Liver (tissue), 9 donors: Measurements from ENCODE around the gene KAZN. TPM values are rescaled to one million over a fixed set of nuclear protein-coding genes. Genes with fewer than 3 reads are reported as not detected.

ENCODE experiments used
- DNase-seq: peaks from one replicate; pipeline ENCODE4 v3.0.0-alpha.2; 2017; ENCODE audit warnings: low spot score
- H3K27ac ChIP-seq, 2 donors: one replicate each; pipeline ENCODE4 v1.7.0; 2013; ENCODE audit warnings: inconsistent platforms in 2 of 2, low read length in 2 of 2, control low read depth in 1 of 2, low read depth in 1 of 2, mild to moderate bottlenecking in 1 of 2
- H3K27me3 ChIP-seq, 4 donors: one replicate each; pipeline versions ENCODE4 v1.6.1 to v1.7.0; 2013; ENCODE audit warnings: low read length in 3 of 4, inconsistent platforms in 1 of 4, mild to moderate bottlenecking in 1 of 4, moderate library complexity in 1 of 4; ENCODE audit not compliant: control insufficient read depth in 4 of 4, insufficient read depth in 4 of 4
- H3K36me3 ChIP-seq, 4 donors: one replicate each; pipeline versions ENCODE4 v1.6.1 to v1.7.0; 2013; ENCODE audit warnings: low read length in 3 of 4, mild to moderate bottlenecking in 3 of 4, low read depth in 1 of 4, moderate library complexity in 1 of 4; ENCODE audit not compliant: control insufficient read depth in 4 of 4, insufficient read depth in 3 of 4
- H3K4me1 ChIP-seq, 4 donors: one replicate each; pipeline versions ENCODE4 v1.6.1 to v1.7.0; 2013; ENCODE audit warnings: low read length in 3 of 4, mild to moderate bottlenecking in 3 of 4, moderate library complexity in 1 of 4; ENCODE audit not compliant: control insufficient read depth in 4 of 4, insufficient read depth in 4 of 4
- H3K4me3 ChIP-seq, 3 donors: one replicate each; pipeline versions ENCODE4 v1.6.1 to v1.7.0; 2013; ENCODE audit warnings: low read length in 3 of 3, control low read depth in 1 of 3, low read depth in 1 of 3, mild to moderate bottlenecking in 1 of 3
- H3K9ac ChIP-seq, 2 donors: one replicate each; pipeline ENCODE4 v1.7.0; 2013; ENCODE audit warnings: low read length in 2 of 2, mild to moderate bottlenecking in 2 of 2, moderate library complexity in 2 of 2, control low read depth in 1 of 2, low read depth in 1 of 2
- H3K9me3 ChIP-seq, 4 donors: one replicate each; pipeline versions ENCODE4 v1.6.1 to v1.7.0; 2013; ENCODE audit warnings: low read length in 3 of 4; ENCODE audit not compliant: control insufficient read depth in 4 of 4
- EGR1 ChIP-seq, 2 donors: IDR thresholded peaks; 2 replicates each; pipeline ENCODE4 v1.6.1; 2016 to 2018; ENCODE audit warnings: antibody characterized with exemption in 2 of 2, low read depth in 2 of 2
- FOXA1 ChIP-seq: IDR thresholded peaks from 2 replicates; pipeline ENCODE4 v1.6.1; 2016; ENCODE audit warnings: antibody characterized with exemption
- FOXA2 ChIP-seq: IDR thresholded peaks from 2 replicates; pipeline ENCODE4 v1.6.1; 2016; ENCODE audit warnings: antibody characterized with exemption
- GABPA ChIP-seq, 2 donors: IDR thresholded peaks in 1 of 2; conservative IDR thresholded peaks in 1 of 2; 2 replicates each; pipeline ENCODE4 v1.6.1; 2016; ENCODE audit warnings: antibody characterized with exemption in 2 of 2, mild to moderate bottlenecking in 1 of 2, moderate library complexity in 1 of 2
- HNF4A ChIP-seq, 2 donors: conservative IDR thresholded peaks; 2 replicates each; pipeline ENCODE4 v1.6.1; 2016; ENCODE audit warnings: antibody characterized with exemption in 2 of 2, mild to moderate bottlenecking in 2 of 2
- HNF4G ChIP-seq: IDR thresholded peaks from 2 replicates; pipeline ENCODE4 v1.6.1; 2016; ENCODE audit warnings: antibody characterized with exemption
- JUND ChIP-seq, 2 donors: IDR thresholded peaks; 2 replicates each; pipeline ENCODE4 v1.6.1; 2016; ENCODE audit warnings: antibody characterized with exemption in 2 of 2
- MAX ChIP-seq: IDR thresholded peaks from 2 replicates; pipeline ENCODE4 v1.6.1; 2016; ENCODE audit warnings: antibody characterized with exemption
- NR2F2 ChIP-seq: IDR thresholded peaks from 2 replicates; pipeline ENCODE4 v1.6.1; 2016; ENCODE audit warnings: antibody characterized with exemption
- RXRA ChIP-seq, 2 donors: IDR thresholded peaks; 2 replicates each; pipeline ENCODE4 v1.6.1; 2017 to 2018; ENCODE audit warnings: antibody characterized with exemption in 2 of 2, mild to moderate bottlenecking in 1 of 2
- SP1 ChIP-seq: IDR thresholded peaks from 2 replicates; pipeline ENCODE4 v1.6.1; 2018; ENCODE audit warnings: antibody characterized with exemption, mild to moderate bottlenecking
- YY1 ChIP-seq: IDR thresholded peaks from 2 replicates; pipeline ENCODE4 v1.6.1; 2016; ENCODE audit warnings: antibody characterized with exemption, mild to moderate bottlenecking
- ZBTB33 ChIP-seq: IDR thresholded peaks from 2 replicates; pipeline ENCODE4 v1.6.1; 2016; ENCODE audit warnings: antibody characterized with exemption
- WGBS: extraction: QIAGEN DNeasy Blood & Tissue Kit; methylation state at CpG from one replicate; pipeline ENCODE4 v1.1.7; 2013; 5-methylcytosine and 5-hydroxymethylcytosine counted together
- polyA plus RNA-seq, 2 donors: library from polyadenylated mRNA; stranded (reverse) in 1 of 2; unstranded in 1 of 2; fragments of 200-250 nt in 1 of 2; fragments of >200 nt in 1 of 2; fragmentation: Nextera tagmentation in 1 of 2; extraction: Ambion mirVana in 1 of 2; gene quantifications; one replicate each; pipeline versions ENCODE4 v1.2.1 to v1.2.3, GENCODE V29; 2013 to 2015
- total RNA-seq, 2 donors: library from RNA; depleted of rRNA; stranded (reverse); fragments of >200 nt; gene quantifications; one replicate each; pipeline ENCODE4 v1.2.3, GENCODE V29; 2014
- TF ChIP-seq, protein P1 (sequence below): fragments of 150-350 bp; IDR thresholded peaks from 2 replicates; pipeline ENCODE4 v1.5.1; 2017; ENCODE audit warnings: improper control_type of control experiment, low read depth, low read length; ENCODE audit not compliant: missing input control
- donor health status: healthy.
- donor health status: healthy.
- donor health status: healthy.
- donor health status: healthy.
- donor health status: healthy.

The KAZN gene
- total and polyA plus RNA-seq, 4 donors, result 1.9 to 6.9 (median 2.4) TPM

DNA sequence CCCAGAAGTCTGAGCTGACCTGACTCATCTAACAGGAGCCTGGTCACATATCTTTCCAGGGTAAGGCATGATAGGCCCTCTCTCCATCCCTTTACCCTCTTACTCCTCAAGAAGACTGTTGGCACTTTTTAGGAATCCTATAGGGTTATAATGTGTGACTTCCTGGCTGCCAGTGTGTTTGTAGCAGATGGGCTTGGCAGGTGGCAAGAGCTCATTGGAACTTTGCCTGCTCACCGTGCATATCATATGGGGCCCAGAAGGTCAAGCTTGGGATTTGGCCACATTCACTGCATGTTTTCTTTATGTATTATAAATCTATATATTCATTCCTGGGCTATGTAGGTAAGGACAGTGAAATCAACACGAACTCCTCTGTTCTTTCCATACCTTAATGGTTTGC is 5.2 kb downstream of the KAZN start:
- Histone ChIP-seq H3K27ac (no peak overlapping the region), H3K4me3 (no peak overlapping the region), H3K4me1 (peaks cover 0 to 10% (median 3%) of the 10 kb centered on the region in 4 donors), H3K36me3 (no peaks in the 10 kb centered on the region), H3K9ac (no peak overlapping the region), H3K9me3 (no peaks in the 10 kb centered on the region), H3K27me3 (peaks cover 0 to 11% (median 2%) of the 10 kb centered on the region in 4 donors)
- TF ChIP-seq, protein P1, sequence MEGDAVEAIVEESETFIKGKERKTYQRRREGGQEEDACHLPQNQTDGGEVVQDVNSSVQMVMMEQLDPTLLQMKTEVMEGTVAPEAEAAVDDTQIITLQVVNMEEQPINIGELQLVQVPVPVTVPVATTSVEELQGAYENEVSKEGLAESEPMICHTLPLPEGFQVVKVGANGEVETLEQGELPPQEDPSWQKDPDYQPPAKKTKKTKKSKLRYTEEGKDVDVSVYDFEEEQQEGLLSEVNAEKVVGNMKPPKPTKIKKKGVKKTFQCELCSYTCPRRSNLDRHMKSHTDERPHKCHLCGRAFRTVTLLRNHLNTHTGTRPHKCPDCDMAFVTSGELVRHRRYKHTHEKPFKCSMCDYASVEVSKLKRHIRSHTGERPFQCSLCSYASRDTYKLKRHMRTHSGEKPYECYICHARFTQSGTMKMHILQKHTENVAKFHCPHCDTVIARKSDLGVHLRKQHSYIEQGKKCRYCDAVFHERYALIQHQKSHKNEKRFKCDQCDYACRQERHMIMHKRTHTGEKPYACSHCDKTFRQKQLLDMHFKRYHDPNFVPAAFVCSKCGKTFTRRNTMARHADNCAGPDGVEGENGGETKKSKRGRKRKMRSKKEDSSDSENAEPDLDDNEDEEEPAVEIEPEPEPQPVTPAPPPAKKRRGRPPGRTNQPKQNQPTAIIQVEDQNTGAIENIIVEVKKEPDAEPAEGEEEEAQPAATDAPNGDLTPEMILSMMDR, result no peak
- TF ChIP-seq SP1, result no peak
- no peak for TF ChIP-seq HNF4A (conservative IDR thresholded peaks at IDR 0.05)
- no peak for TF ChIP-seq RXRA (IDR thresholded peaks at IDR 0.05)
- TF ChIP-seq GABPA (IDR thresholded peaks at IDR 0.05 in 1 of 2, conservative IDR thresholded peaks at IDR 0.05 in 1 of 2), result no peak
- no peak for TF ChIP-seq ZBTB33
- no peak for TF ChIP-seq EGR1 (IDR thresholded peaks at IDR 0.05; ENCODE audit: low read depth in 2 of 2)
- TF ChIP-seq HNF4G, result no peak
- no peak for TF ChIP-seq FOXA2
- 84% methylated on average over 2 of the region's 2 CpGs for WGBS
- DNase-seq, result no peak

GRCh38 chr1:14604414-14604813 is 5.9 kb downstream of the KAZN start:
- Histone ChIP-seq H3K27ac (no peak overlapping the region), H3K9ac (no peak overlapping the region), H3K9me3 (no peaks in the 10 kb centered on the region), H3K4me1 (peaks cover 0 to 2% (median under 1%) of the 10 kb centered on the region in 4 donors), H3K27me3 (peaks cover 0 to 3% (median 1%) of the 10 kb centered on the region in 4 donors), H3K36me3 (no peaks in the 10 kb centered on the region), H3K4me3 (no peak overlapping the region)
- WGBS, result 81% methylated on average over 5 of the region's 5 CpGs
- TF ChIP-seq FOXA2 (no peak), HNF4G (no peak)
- no peak for DNase-seq

GRCh38 chr1:14605945-14606344 is 7.5 kb downstream of the KAZN start:
- Histone ChIP-seq H3K4me1 (no peaks in the 10 kb centered on the region), H3K4me3 (no peak overlapping the region), H3K27me3 (peaks cover 0 to 2% (median under 1%) of the 10 kb centered on the region in 4 donors), H3K9me3 (no peaks in the 10 kb centered on the region), H3K27ac (no peak overlapping the region), H3K36me3 (no peaks in the 10 kb centered on the region), H3K9ac (no peak overlapping the region)
- DNase-seq, result no peak
- WGBS, result 91% methylated on average over 1 of the region's 1 CpG
- TF ChIP-seq EGR1 (IDR thresholded peaks at IDR 0.05; ENCODE audit: low read depth in 2 of 2), result no peak
- TF ChIP-seq FOXA2, result no peak
- no peak for TF ChIP-seq YY1
- no peak for TF ChIP-seq NR2F2
- no peak for TF ChIP-seq MAX
- TF ChIP-seq FOXA1, result no peak
- TF ChIP-seq JUND (IDR thresholded peaks at IDR 0.05), result no peak
- TF ChIP-seq RXRA (IDR thresholded peaks at IDR 0.05), result no peak
